Transverse colon (tissue), 4 donors: ENCODE measurements around the gene SLC39A12.

Source experiments
- POLR2AphosphoS5 ChIP-seq, 3 donors: sonication (generic); formaldehyde crosslinking; IDR thresholded peaks; one replicate each; pipeline ENCODE4 v1.6.1; 2016; ENCODE audit warnings: antibody characterized with exemption in 3 of 3
- TF ChIP-seq, protein P1 (sequence below), 5 experiments: fragments of 200-600 bp in 3 of 5; fragments of 450-650 bp in 2 of 5; sonication (generic) in 3 of 5; IDR thresholded peaks; 1 replicate in 2 of 5; 2 replicates in 3 of 5; pipeline ENCODE4 v1.5.1; 2016 to 2017; ENCODE audit warnings: antibody characterized with exemption in 5 of 5, inconsistent platforms in 3 of 5, mild to moderate bottlenecking in 2 of 5, moderate library complexity in 1 of 5

DNA sequence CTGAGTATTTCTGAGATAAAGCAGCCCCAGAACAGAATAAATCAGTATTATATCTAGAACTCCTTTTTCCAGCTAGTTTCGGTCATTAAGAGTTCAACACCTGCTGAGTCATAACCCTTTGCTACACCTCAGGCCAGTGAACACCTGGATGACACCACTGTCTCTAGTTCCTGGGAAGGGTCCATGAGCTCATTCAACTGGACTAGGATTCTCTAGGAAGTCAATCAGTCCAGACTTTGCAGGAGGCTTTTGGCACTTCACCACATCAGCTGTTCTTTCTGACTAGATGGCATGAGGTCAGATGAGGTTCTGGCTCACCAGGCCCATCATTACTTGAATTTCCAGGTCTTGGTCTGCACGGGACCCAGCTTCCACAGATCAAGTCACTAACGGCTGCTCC lies 11.7 kb downstream of the SLC39A12 start:
- TF ChIP-seq, protein P1, sequence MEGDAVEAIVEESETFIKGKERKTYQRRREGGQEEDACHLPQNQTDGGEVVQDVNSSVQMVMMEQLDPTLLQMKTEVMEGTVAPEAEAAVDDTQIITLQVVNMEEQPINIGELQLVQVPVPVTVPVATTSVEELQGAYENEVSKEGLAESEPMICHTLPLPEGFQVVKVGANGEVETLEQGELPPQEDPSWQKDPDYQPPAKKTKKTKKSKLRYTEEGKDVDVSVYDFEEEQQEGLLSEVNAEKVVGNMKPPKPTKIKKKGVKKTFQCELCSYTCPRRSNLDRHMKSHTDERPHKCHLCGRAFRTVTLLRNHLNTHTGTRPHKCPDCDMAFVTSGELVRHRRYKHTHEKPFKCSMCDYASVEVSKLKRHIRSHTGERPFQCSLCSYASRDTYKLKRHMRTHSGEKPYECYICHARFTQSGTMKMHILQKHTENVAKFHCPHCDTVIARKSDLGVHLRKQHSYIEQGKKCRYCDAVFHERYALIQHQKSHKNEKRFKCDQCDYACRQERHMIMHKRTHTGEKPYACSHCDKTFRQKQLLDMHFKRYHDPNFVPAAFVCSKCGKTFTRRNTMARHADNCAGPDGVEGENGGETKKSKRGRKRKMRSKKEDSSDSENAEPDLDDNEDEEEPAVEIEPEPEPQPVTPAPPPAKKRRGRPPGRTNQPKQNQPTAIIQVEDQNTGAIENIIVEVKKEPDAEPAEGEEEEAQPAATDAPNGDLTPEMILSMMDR (IDR thresholded peaks at IDR 0.05), result no peak
- TF ChIP-seq POLR2AphosphoS5 (IDR thresholded peaks at IDR 0.05), result no peak
